ENCODE results near the gene TBC1D20.
"Not testable (repeated sequence)": the region's sequence is repeated elsewhere in the genome, so short reads cannot be mapped to it uniquely, and the experiment has no call there.

- TF ChIP-seq CTCF (IDR thresholded peaks at IDR 0.05; ENCODE audit: low read depth, low read length); EZH2phosphoT487 (IDR thresholded peaks at IDR 0.05; ENCODE audit: low read depth): not testable (repeated sequence)
These were observed 10.3 kb downstream of the TBC1D20 start for GRCh38 chr20:452021-452420.
